AG04449 (cell line): Measurements from ENCODE around the gene EDARADD.

Experiments used
- CTCF ChIA-PET: fragments of 350-600 bp; formaldehyde crosslinking; extraction: SDS; loops from one replicate; lab custom pipeline; 2021; ENCODE audit warnings: antibody characterized with exemption; lab: Yijun Ruan, JAX
- POLR2A ChIA-PET: fragments of 400-600, 350-600 bp; formaldehyde crosslinking; extraction: SDS; loops from one replicate; lab custom pipeline; 2020; ENCODE audit warnings: antibody characterized with exemption, inconsistent platforms; lab: Yijun Ruan, JAX
- DNase-seq: peaks from one replicate; pipeline ENCODE4 v3.0.0-alpha.2; 2010; ENCODE audit warnings: low read depth, low spot score
- H3K4me3 ChIP-seq: 2 replicates; pipeline ENCODE4 v1.5.1; 2011; ENCODE audit warnings: low read depth, mild to moderate bottlenecking, control low read depth, low read length
- CTCF ChIP-seq: IDR thresholded peaks from one replicate; pipeline ENCODE4 v1.5.1; 2011; ENCODE audit warnings: mild to moderate bottlenecking, moderate library complexity, low read length, control low read depth, inconsistent platforms; ENCODE audit not compliant: insufficient read depth; ENCODE audit errors: missing control alignments

Gene EDARADD

GRCh38 chr1:236524895-236525184 lies 130.8 kb downstream of the EDARADD start:
- TF ChIP-seq CTCF, result no peak
- ChIA-PET CTCF (interaction anchor here (0.7 to 2.6 kb wide), 2 partner anchors 9 to 418 kb away, joined by 3 to 9 read pairs; no protein-coding TSS in a partner anchor), POLR2A (interaction anchor here (1.8 kb wide), 1 partner anchor 9 kb away, joined by 6 read pairs; no protein-coding TSS in a partner anchor)
- DNase-seq, result no peak
- peak overlapping the region; percentile 91 for H3K4me3 ChIP-seq

- no peak for TF ChIP-seq CTCF
- DNase-seq, result no peak
- POLR2A ChIA-PET, result no interaction called here
- CTCF ChIA-PET, result interaction anchor here (1.6 to 3.1 kb wide), 3 partner anchors 417 to 422 kb away, joined by 5 to 12 read pairs (median 9); no protein-coding TSS in a partner anchor
- H3K4me3 ChIP-seq, result no peak overlapping the region
Measured at GRCh38 chr1:236526079-236526478, 132.0 kb downstream of the EDARADD start.

GRCh38 chr1:236530286-236530685 lies 136.2 kb downstream of the EDARADD start:
- no peak for TF ChIP-seq CTCF
- ChIA-PET POLR2A (no interaction called here), CTCF (interaction anchor here (1.5 kb wide), 1 partner anchor 11 kb away, joined by 3 read pairs; no protein-coding TSS in a partner anchor)
- DNase-seq, result no peak
- no peak overlapping the region for H3K4me3 ChIP-seq

- ChIA-PET POLR2A (no interaction called here), CTCF (interaction anchor here (0.8 to 1.8 kb wide), 5 partner anchors 10 to 426 kb away, joined by 3 to 9 read pairs (median 3); no protein-coding TSS in a partner anchor)
- no peak overlapping the region for H3K4me3 ChIP-seq
- no peak for TF ChIP-seq CTCF
- no peak for DNase-seq
Measured at GRCh38 chr1:236530959-236531358, 136.9 kb downstream of the EDARADD start.

GRCh38 chr1:236532850-236533249 lies 138.8 kb downstream of the EDARADD start:
- ChIA-PET CTCF (interaction anchor here (1.8 kb wide), 1 partner anchor 428 kb away, joined by 9 read pairs; no protein-coding TSS in a partner anchor), POLR2A (no interaction called here)
- no peak for DNase-seq
- H3K4me3 ChIP-seq, result no peak overlapping the region
- TF ChIP-seq CTCF, result no peak

GRCh38 chr1:236534151-236534651 lies 140.1 kb downstream of the EDARADD start:
- CTCF ChIA-PET, result interaction anchor here (0.9 to 2.8 kb wide), 5 partner anchors 9 to 432 kb away, joined by 3 to 16 read pairs (median 3); no protein-coding TSS in a partner anchor
- no peak overlapping the region for H3K4me3 ChIP-seq
- no peak for DNase-seq
- TF ChIP-seq CTCF, result no peak
- POLR2A ChIA-PET, result interaction anchor here (0.7 to 1.5 kb wide), 2 partner anchors 10 to 379 kb away, joined by 4 to 6 read pairs; partner anchors contain the start of gene LGALS8
